HS-27A (cell line): ENCODE measurements around the gene RASGRP2.
"Not testable (repeated sequence)": the region's sequence is repeated elsewhere in the genome, so short reads cannot be mapped to it uniquely, and the experiment has no call there.

ENCODE experiments used
- DNase-seq: peaks from one replicate; pipeline ENCODE4 v3.0.0-alpha.2; 2012; ENCODE audit warnings: low read depth, missing footprints

Gene RASGRP2

GRCh38 chr11:64718084-64718779 lies 25.7 kb downstream of the RASGRP2 start:
- no peak for DNase-seq

DNA sequence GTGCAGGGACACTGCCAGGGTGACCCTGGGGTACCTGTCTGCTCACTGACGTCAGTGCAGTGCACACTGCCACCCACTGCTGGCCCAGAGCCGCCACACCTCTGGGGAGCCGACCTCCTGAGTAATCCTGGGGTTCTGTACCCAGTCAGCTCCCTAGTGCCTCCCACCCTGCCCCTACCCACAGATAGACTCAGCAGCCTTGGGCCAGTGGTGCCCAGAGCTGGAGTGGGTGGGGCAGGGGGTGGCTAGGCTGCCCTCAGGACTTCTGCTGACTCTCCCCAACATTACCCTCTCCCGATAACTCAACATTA lies 26.7 kb downstream of the RASGRP2 start:
- DNase-seq, result no peak

GRCh38 chr11:64716473-64717267 lies 27.3 kb downstream of the RASGRP2 start:
- DNase-seq, result no peak

DNA sequence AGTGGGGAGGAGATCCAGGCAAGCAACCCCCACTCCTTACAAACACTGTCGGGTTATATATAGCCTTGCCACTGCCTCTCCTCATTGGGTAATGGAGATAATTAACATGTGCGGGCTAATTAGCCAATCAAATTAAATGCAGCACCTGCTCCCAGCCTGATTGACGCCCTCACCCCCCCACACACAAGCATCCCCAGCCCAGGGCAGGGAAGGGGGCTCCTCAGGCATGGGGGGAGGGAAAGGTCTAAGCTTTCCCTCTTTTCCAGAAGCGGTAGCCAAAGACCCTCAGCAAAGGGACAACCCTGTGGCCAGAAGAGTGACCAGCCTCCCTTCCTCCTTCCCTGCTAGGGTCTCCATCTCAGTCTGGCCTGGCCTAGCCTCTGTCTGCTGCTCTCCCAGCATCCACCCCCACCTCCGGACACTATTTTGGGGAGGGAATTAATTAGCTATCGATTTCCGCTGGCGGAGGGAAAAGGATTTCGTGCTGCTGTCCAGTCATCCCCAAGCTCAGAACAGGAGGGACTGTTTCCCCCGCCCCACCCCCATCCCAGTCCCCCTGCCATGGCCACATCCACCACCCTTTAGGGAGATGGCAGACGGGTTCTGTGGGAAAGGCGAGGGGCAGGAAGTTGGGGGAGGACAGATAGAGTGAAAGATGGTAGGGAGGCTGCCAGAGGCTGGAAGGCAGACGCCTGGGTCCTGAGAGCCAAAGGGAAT lies 28.0 kb downstream of the RASGRP2 start:
- no peak for DNase-seq

DNA sequence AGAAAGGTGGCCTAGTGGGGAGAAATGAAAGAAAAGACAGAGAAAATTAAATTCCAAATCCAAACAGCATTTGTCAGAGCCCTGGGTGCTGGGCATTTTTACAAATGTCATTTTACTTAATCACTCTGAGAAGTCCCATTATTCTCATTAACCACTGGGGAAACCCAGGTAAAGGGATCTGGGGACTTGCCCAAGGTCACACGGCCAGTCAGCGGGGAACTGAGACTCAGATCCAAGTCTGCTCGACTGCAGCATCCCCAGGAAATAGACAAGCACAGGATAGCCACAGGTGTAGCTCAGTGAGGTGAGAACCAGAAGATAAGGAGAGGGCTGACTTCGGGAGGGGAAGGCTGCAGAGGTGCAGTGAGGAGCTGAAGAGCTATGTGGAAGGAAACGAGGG lies 28.8 kb downstream of the RASGRP2 start:
- DNase-seq, result no peak

DNA sequence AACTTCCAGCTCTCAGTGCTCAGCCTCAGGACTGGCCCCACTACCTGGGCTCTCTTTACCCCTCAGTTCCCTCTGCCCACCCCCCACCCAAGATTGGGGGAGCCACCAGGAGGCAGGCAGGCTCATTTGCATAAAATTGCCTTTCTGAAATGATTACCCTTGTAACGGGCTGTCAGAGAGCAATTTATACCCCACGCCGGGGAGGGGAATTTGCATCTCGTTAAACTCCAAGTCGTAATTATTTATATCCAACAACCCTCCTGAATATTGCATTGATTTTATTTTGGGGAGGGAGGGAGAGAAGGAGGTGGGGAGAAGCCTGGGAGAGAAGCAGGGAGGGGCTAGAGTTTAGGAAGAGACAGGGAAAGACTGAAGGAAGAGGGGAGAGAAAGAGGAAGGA lies 29.3 kb downstream of the RASGRP2 start:
- DNase-seq, result no peak

DNA sequence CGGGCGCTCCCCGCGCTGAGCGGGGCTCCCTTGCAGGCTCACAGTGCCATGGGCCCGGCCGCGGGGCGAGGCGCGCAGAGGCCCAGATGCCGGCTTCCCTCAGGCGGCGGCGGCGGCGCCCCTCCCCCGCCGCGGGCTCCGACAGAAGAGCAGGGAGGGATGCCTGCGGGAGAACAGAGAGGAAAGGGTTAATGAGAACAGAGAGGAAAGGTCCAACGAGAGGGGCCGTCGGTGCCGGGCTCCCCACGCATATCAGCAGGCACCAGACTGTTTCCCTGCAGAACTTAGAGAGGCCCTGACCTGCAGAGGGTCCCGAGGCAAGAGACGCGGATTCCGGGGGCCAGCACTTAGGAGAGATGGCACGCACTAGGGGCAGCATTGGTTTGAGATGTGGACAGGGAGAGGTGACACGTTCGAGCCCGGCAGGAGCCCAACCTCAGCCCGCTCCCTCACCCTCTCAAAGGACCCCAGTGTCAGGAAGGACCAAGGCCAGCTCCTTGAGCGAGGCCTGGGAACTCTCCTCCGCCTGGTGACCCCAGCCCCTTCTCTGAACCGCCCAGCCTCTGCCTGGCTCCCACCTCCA lies 30.1 kb downstream of the RASGRP2 start:
- DNase-seq, result no peak

DNA sequence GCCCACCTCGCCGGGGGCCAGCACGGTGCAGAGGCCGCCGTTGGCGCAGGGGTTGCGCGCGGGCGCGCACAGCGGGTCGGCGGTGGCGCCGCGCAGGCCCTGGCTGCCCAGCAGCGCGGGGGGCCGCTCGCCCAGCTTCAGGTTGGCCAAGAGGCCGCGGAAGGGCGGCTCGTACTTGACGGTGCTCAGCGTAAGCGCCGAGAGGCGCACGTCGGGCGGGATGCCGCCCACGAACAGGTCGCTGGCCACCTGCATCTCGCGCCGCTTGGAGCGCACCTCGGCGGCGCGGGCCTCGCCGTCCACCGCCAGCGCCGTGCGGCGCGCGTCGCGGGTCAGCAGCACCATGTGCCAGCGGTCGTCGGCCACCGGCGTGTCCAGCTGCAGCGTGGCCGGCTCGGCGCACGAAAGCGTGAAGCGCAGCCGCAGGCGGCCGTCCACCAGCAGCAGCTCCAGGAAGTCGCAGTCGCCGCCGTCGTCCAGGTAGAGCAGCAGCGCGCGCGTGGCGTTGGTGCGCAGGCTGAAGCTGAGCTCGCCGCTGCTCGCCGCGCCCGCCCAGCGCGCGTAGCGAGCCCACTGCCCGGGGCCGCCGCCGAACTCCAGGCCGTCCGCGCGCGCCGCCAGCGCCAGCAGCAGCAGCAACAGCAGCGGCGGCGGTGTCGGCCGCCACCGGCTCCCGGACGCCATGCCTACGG lies 30.8 kb downstream of the RASGRP2 start:
- DNase-seq, result no peak

DNA sequence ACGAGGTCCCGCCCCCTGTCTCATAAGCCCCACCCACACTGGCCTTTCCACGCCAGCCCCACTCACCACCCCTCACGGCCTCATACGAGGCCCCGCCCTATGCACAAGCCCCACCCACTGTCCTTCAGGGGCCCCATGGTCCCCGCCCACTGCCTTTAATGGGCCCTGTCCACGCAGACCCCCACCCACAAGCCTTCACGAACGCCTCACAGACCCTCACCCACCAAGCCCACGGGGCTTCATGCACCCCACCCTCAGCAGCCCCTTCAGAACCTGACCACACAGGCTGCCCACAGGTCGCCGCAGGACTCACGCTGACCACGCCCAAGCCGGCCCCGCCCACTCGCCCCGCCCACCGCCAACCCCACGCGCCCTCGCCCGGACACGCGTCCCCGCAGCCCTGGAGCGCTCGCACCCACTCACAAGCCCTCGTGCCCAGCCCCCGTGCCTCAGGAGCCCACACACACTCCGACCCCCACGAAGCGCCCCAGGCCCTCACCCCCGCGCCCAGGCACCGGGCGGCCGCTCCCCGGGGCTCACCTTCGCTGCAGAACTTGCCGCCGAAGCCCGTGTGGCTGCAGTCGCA lies 31.4 kb downstream of the RASGRP2 start:
- DNase-seq, result no peak

- no peak for DNase-seq
Measured at GRCh38 chr11:64711956-64712362, 32.0 kb downstream of the RASGRP2 start.

DNA sequence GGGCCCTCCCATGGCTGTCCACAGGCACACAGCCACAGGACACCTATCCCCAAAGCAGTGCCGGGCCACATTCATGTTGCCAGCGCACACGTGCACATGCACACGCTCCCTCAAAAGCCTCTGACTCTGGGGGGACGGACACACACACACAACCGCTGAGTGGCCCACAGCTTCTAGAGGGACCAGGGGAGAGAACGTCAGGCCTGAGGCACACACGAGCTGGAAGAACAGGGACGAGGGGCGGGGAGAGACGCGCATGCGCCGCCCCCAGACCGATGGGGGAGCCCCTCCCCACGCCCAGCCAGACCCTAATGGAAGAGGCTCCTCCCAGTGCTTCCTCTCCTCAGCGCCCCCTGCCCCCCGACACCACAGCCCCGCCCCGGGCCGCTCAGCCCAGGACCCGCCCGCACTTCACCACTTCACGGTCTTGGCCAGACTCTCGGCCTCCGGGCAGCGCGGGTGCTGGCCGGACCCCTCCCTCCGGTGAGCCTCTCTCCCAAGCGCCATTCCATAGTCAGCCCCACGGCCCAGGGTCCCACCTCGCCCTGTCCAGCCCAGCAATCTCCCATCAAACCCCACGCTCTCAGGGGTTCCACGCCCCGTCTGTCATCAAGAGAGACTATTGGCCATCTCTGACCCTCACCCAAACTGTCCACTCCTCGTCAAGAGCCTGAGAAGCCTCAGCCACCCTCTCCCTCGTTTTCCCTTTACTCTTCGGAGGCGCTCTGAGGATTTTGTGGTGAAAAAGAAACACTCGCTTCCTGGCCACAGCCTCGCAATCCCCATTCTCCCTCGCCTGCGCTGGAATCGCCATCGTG lies 32.6 kb downstream of the RASGRP2 start:
- no peak for DNase-seq

GRCh38 chr11:64710418-64711137 lies 33.4 kb downstream of the RASGRP2 start:
- DNase-seq, result no peak

DNA sequence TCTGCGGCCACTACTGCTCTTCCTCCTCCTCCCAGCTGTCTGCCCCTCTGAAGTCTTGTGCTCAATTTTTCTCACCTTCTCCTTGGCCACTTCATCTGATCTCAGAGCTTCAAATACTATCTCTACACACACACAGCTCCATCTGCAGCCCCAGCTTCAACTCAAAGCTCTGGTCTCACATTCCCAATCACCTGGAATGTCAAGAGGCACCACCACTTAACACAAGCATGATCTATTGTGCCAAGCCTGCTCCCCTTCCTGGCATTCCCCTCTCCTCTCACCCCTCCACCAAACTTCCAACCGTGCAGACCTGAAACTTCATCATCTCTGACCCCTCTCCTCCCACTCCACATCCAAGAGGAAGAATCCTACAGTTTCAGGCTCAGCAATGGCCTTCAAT lies 38.4 kb downstream of the RASGRP2 start:
- DNase-seq, result no peak

DNA sequence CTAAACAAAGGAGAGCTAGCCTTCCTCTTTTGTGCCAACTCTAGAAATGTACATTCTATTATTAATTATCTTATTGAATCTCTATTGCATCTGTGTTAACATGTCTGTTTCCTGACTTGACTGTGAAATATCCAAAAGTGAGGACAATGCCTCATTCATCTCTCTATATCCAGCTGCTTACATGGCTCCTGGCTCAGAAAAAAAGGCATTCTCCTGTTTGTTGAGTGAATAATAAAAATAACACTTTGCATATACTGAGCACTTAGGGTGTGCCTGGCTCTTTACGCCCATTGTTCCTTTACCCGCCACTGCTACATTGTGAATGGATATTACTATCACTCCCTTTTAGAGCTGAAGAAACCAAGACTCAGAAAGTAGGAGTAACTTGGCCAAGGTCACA lies 40.9 kb downstream of the RASGRP2 start:
- no peak for DNase-seq

DNA sequence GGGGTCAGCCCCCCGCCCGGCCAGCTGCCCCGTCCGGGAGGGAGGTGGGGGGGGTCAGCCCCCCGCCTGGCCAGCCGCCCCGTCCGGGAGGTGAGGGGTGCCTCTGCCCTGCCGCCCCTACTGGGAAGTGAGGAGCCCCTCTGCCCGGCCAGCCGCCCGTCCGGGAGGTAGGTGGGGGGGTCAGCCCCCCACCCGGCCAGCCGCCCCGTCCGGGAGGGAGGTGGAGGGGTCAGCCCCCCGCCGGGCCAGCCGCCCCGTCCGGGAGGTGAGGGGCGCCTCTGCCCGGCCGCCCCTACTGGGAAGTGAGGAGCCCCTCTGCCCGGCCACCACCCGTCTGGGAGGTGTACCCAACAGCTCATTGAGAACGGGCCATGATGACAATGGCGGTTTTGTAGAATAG lies 42.0 kb downstream of the RASGRP2 start:
- DNase-seq, result not testable (repeated sequence)

- no peak for DNase-seq
Measured at GRCh38 chr11:64698427-64698826, 45.5 kb downstream of the RASGRP2 start.

- no peak for DNase-seq
Measured at GRCh38 chr11:64697663-64698375, 46.1 kb downstream of the RASGRP2 start.

- no peak for DNase-seq
Measured at GRCh38 chr11:64696045-64696444, 47.9 kb downstream of the RASGRP2 start.

GRCh38 chr11:64695548-64695947 lies 48.4 kb downstream of the RASGRP2 start:
- no peak for DNase-seq
